GM19240 (cell line): ENCODE results near the gene SPATA20.

Experiments
- DNase-seq: peaks from one replicate; pipeline ENCODE4 v3.0.0; 2011; ENCODE audit warnings: low spot score; ENCODE audit not compliant: insufficient read length

SPATA20 gene

GRCh38 chr17:50576864-50577263 is 29.9 kb downstream of the SPATA20 start:
- DNase-seq: no peak

DNA sequence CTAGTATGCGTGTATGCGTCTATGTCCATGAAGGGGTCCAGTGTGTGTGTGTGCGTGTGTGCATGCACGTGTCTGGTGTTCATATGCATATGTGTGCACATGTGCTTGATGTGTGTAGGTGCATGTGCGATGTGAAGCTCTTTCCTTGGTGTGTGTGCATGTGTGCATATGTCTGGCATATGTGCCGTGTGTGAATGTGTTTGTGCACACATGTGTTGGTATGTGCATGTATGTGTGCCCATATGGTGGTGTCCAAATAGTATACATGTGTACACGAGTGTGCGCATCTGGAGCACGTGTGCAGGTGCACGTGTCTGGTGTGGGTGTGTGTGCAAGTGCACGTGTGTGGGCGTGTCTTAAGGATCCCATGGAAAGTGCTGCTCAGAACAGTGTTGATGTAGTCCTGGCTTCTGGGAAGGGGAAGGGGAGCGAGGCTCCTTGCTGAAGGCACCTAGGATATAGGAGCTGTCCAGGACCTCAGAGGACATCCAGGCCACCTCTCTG is 30.5 kb downstream of the SPATA20 start:
- DNase-seq: no peak

DNA sequence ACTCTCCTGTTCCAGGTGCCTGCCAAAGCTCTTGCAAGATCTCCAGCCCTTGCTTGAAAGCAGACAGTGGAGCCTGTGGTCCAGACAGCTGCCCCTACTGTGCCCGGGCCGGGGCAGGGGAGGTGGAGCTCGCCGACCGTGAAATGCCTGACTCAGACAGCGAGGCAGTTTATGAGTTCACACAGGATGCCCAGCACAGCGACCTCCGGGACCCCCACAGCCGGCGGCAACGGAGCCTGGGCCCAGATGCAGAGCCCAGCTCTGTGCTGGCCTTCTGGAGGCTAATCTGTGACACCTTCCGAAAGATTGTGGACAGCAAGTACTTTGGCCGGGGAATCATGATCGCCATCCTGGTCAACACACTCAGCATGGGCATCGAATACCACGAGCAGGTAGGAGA is 31.2 kb downstream of the SPATA20 start:
- no peak for DNase-seq

DNA sequence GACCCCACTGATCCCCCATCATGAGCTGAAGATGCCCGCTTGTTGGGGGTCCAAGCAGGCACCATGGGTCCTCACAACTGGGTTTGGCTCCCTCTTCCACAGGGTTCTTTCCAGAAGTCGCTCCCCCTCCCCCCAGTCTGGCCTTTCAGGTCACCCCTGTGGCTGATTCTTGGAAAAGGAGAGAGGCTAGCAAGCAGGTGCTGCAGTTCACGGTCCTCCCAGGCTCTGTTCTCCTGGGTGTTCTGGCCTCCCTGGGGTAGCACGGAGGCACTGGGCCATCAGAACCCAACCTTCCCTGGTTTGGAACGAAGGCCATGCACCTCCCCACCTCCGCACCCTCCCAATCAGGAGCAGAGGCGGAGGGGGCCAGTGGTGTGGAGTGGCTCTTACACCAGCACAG is 32.4 kb downstream of the SPATA20 start:
- no peak for DNase-seq

- DNase-seq: no peak
Observed at GRCh38 chr17:50580646-50581045, 33.7 kb downstream of the SPATA20 start.

GRCh38 chr17:50581316-50581715 is 34.3 kb downstream of the SPATA20 start:
- no peak for DNase-seq

- DNase-seq: no peak
Observed at GRCh38 chr17:50582741-50583140, 35.8 kb downstream of the SPATA20 start.

DNA sequence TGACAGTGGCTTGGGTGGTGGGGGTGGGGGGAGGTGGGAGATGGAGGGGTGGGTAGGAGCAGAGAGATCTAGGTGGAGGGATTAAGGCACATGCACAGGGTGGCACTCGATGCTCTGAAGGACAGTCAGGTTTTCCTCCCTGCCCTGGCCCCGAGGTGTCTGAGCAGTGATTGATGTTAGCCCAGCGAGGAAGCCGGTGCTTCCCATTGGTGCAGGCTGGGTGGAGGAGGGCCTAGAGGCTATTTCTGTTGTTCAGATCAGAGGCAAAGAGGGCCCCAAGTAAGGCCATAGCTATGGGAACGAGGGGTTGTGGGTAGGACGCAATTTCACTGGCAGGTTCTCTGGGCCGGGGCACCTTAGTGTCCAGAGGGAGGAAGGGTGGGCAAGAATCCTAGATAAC is 36.7 kb downstream of the SPATA20 start:
- no peak for DNase-seq

- DNase-seq: no peak
Observed at GRCh38 chr17:50584116-50584515, 37.1 kb downstream of the SPATA20 start.

GRCh38 chr17:50584749-50585148 is 37.8 kb downstream of the SPATA20 start:
- no peak for DNase-seq

GRCh38 chr17:50585346-50585745 is 38.4 kb downstream of the SPATA20 start:
- DNase-seq: no peak

GRCh38 chr17:50585891-50586290 is 38.9 kb downstream of the SPATA20 start:
- no peak for DNase-seq

- no peak for DNase-seq
Observed at GRCh38 chr17:50586421-50587247, 39.7 kb downstream of the SPATA20 start.

DNA sequence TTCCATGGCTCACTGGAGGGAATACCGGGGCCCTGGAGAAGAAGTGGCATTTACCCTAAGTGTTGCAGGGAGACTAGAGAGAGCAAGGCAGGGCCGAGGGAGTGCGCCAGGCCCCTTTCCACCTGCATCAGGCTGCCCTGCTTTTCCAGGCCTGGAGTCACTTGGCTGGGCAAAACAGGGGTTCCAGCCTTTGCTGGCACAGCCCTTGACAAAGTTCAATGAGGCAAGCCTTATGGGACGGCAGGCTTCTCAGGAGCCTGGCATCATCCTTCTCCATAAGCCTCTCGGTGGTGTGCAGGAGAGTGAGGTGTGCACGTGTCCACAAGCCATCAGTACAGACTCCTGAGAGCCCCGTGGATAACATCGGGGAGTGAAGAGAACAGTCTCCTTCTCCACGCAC is 40.6 kb downstream of the SPATA20 start:
- DNase-seq: no peak

- no peak for DNase-seq
Observed at GRCh38 chr17:50588391-50589049, 41.5 kb downstream of the SPATA20 start.

DNA sequence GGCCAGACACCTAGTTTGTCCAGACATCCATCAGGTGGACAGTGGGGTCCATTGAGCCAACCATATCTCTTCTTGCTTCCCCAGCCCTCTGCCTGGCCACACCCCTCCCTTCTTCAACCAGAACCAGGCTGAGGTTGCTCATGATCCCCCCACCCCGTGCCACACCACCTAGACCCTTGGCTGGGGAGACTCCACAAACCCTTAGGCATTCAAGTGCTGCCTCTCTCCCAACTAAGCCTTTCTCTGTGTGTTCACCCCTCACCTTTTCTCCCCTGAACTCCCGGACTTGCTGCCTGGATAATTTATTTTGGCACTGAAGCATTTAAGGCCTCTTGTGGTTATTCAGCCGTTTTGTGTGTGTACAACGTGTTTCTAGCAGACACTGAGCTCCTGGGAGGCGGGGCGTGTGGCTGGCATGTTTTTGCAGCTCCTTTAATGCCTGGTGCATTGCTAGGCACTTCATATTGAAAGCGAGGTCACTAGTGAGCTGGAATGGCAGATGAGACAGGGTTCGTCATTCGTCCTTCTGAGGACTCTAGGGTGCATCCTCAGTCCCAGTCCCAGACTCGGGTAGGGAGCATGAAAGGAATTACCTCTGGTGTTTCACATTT is 42.2 kb downstream of the SPATA20 start:
- no peak for DNase-seq

- no peak for DNase-seq
Observed at GRCh38 chr17:50590946-50591737, 44.2 kb downstream of the SPATA20 start.

DNA sequence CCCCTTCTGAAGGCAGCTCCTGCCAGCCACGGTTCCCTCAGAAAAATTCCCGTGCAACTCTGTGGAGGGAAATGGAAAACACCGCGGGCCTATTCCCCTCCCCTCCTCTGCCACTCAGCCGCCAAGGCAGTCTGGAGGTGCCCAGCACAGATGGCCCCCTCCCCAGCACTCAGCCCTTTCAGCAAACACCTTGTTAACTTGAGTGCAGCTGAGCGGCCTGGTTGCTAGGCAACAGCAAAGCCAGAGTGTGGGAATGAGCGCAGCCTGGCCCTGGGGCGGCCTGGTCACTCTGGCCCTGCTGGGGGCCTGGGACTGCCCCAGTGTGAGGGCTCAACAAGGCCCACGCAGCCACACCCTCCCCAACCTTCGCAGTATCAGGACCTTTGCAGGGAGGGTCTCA is 46.3 kb downstream of the SPATA20 start:
- no peak for DNase-seq

- DNase-seq: no peak
Observed at GRCh38 chr17:50594128-50594823, 47.3 kb downstream of the SPATA20 start.

- DNase-seq: no peak
Observed at GRCh38 chr17:50594892-50595291, 47.9 kb downstream of the SPATA20 start.
